Muscle layer of colon (tissue), 2 donors: ENCODE data around the gene POLR3K.

Source experiments
- H3K27ac ChIP-seq: one replicate; pipeline ENCODE4 v1.7.0; 2013; ENCODE audit warnings: low read depth, mild to moderate bottlenecking, low read length, moderate library complexity
- H3K27me3 ChIP-seq, 2 donors: one replicate each; pipeline ENCODE4 v1.7.0; 2013; ENCODE audit warnings: low read length in 2 of 2, mild to moderate bottlenecking in 2 of 2; ENCODE audit not compliant: insufficient read depth in 2 of 2, control insufficient read depth in 1 of 2
- H3K36me3 ChIP-seq: one replicate; pipeline ENCODE4 v1.7.0; 2013; ENCODE audit warnings: mild to moderate bottlenecking, low read length; ENCODE audit not compliant: insufficient read depth
- H3K4me1 ChIP-seq: one replicate; pipeline ENCODE4 v1.7.0; 2013; ENCODE audit warnings: mild to moderate bottlenecking, low read length; ENCODE audit not compliant: insufficient read depth
- H3K4me3 ChIP-seq, 2 donors: one replicate each; pipeline ENCODE4 v1.7.0; 2013; ENCODE audit warnings: low read length in 2 of 2, low read depth in 1 of 2, mild to moderate bottlenecking in 1 of 2, moderate library complexity in 1 of 2
- H3K9ac ChIP-seq: one replicate; pipeline ENCODE4 v1.7.0; 2013; ENCODE audit warnings: low read length
- H3K9me3 ChIP-seq: one replicate; pipeline ENCODE4 v1.7.0; 2013; ENCODE audit warnings: mild to moderate bottlenecking, low read length
- donor health status: abdominal sarcoma.
- donor health status: Adenocarcinoma of cecum.

POLR3K gene

GRCh38 chr16:67884-68789 is 14.7 kb upstream of the POLR3K start:
- Histone ChIP-seq H3K27me3 (no peaks in the 10 kb centered on the region), H3K9ac (no peak overlapping the region), H3K4me1 (peaks cover 49% of the 10 kb centered on the region), H3K36me3 (peaks cover 18% of the 10 kb centered on the region), H3K4me3 (no peak overlapping the region), H3K27ac (no peak overlapping the region), H3K9me3 (no peaks in the 10 kb centered on the region)

- Histone ChIP-seq H3K4me1 (peaks cover 43% of the 10 kb centered on the region), H3K9ac (no peak overlapping the region)
Observed at GRCh38 chr16:67183-67791, 13.9 kb upstream of the POLR3K start.

GRCh38 chr16:66309-67182 is 13.1 kb upstream of the POLR3K start:
- Histone ChIP-seq H3K27me3 (no peaks in the 10 kb centered on the region), H3K9ac (no peak overlapping the region), H3K4me3 (no peak overlapping the region), H3K36me3 (peaks cover 18% of the 10 kb centered on the region), H3K4me1 (peaks cover 43% of the 10 kb centered on the region), H3K27ac (no peak overlapping the region), H3K9me3 (no peaks in the 10 kb centered on the region)

More at GRCh38 chr16:67183-67791, 13.9 kb upstream of the POLR3K start:
- H3K27ac ChIP-seq = no peak overlapping the region
- H3K27me3 ChIP-seq = no peaks in the 10 kb centered on the region
- H3K4me3 ChIP-seq = no peak overlapping the region
- no peaks in the 10 kb centered on the region for H3K9me3 ChIP-seq
- H3K36me3 ChIP-seq = peaks cover 18% of the 10 kb centered on the region

- Histone ChIP-seq H3K9ac (no peak overlapping the region), H3K4me1 (peaks cover 35% of the 10 kb centered on the region), H3K27me3 (no peaks in the 10 kb centered on the region), H3K27ac (no peak overlapping the region), H3K9me3 (no peaks in the 10 kb centered on the region), H3K36me3 (peaks cover 20% of the 10 kb centered on the region), H3K4me3 (no peak overlapping the region)
Observed at GRCh38 chr16:65745-66144, 12.3 kb upstream of the POLR3K start.

- Histone ChIP-seq H3K36me3 (peaks cover 28% of the 10 kb centered on the region), H3K4me1 (peaks cover 29% of the 10 kb centered on the region), H3K4me3 (no peak overlapping the region), H3K9me3 (no peaks in the 10 kb centered on the region), H3K27me3 (no peaks in the 10 kb centered on the region), H3K9ac (no peak overlapping the region), H3K27ac (no peak overlapping the region)
Observed at GRCh38 chr16:64914-65255, 11.5 kb upstream of the POLR3K start.

GRCh38 chr16:63998-64913 is 10.8 kb upstream of the POLR3K start:
- no peak overlapping the region for H3K9ac ChIP-seq
- H3K4me3 ChIP-seq = no peak overlapping the region
- peaks cover 23% of the 10 kb centered on the region for H3K4me1 ChIP-seq
- no peaks in the 10 kb centered on the region for H3K27me3 ChIP-seq
- peaks cover 35% of the 10 kb centered on the region for H3K36me3 ChIP-seq
- no peak overlapping the region for H3K27ac ChIP-seq
- H3K9me3 ChIP-seq = no peaks in the 10 kb centered on the region

- Histone ChIP-seq H3K9me3 (no peaks in the 10 kb centered on the region), H3K36me3 (peaks cover 43% of the 10 kb centered on the region), H3K4me1 (peaks cover 19% of the 10 kb centered on the region), H3K27me3 (no peaks in the 10 kb centered on the region), H3K4me3 (no peak overlapping the region), H3K9ac (no peak overlapping the region), H3K27ac (no peak overlapping the region)
Observed at GRCh38 chr16:63466-63865, 10.1 kb upstream of the POLR3K start.

- H3K9me3 ChIP-seq = no peaks in the 10 kb centered on the region
- H3K9ac ChIP-seq = no peak overlapping the region
- H3K4me1 ChIP-seq = peaks cover 19% of the 10 kb centered on the region
- H3K27me3 ChIP-seq = no peaks in the 10 kb centered on the region
- peaks cover 47% of the 10 kb centered on the region for H3K36me3 ChIP-seq
- H3K4me3 ChIP-seq = no peak overlapping the region
- no peak overlapping the region for H3K27ac ChIP-seq
Observed at GRCh38 chr16:62968-63391, 9.6 kb upstream of the POLR3K start.

GRCh38 chr16:62283-62967 is 9.0 kb upstream of the POLR3K start:
- H3K4me3 ChIP-seq = no peak overlapping the region
- peaks cover 19% of the 10 kb centered on the region for H3K4me1 ChIP-seq
- no peaks in the 10 kb centered on the region for H3K9me3 ChIP-seq
- H3K36me3 ChIP-seq = peaks cover 53% of the 10 kb centered on the region
- H3K9ac ChIP-seq = no peak overlapping the region
- H3K27ac ChIP-seq = no peak overlapping the region
- H3K27me3 ChIP-seq = no peaks in the 10 kb centered on the region

- H3K36me3 ChIP-seq = peaks cover 58% of the 10 kb centered on the region
- no peaks in the 10 kb centered on the region for H3K27me3 ChIP-seq
Observed at GRCh38 chr16:61879-62281, 8.5 kb upstream of the POLR3K start.

More at GRCh38 chr16:61879-62281, 8.5 kb upstream of the POLR3K start:
- Histone ChIP-seq H3K27ac (no peak overlapping the region), H3K9ac (no peak overlapping the region), H3K4me1 (peaks cover 19% of the 10 kb centered on the region), H3K9me3 (no peaks in the 10 kb centered on the region), H3K4me3 (no peak overlapping the region)
